GM19328 (cell line): Measurements from ENCODE around the gene FOXA1.

Source experiments
- ATAC-seq: cut with Tn5 transposase; IDR thresholded peaks from one replicate; pipeline ENCODE4 v1.9.1; 2021; ENCODE audit warnings: mild to moderate bottlenecking, moderate library complexity; ENCODE audit not compliant: unreplicated experiment

FOXA1 gene

GRCh38 chr14:37602605-37603453 lies 7.8 kb upstream of the FOXA1 start:
- no peak for ATAC-seq

GRCh38 chr14:37601865-37602264 lies 6.8 kb upstream of the FOXA1 start:
- ATAC-seq: no peak

- ATAC-seq: no peak
These were observed 6.1 kb upstream of the FOXA1 start for GRCh38 chr14:37600880-37601741.

GRCh38 chr14:37599507-37600368 lies 4.7 kb upstream of the FOXA1 start:
- ATAC-seq: no peak

- ATAC-seq: no peak
These were observed 3.9 kb upstream of the FOXA1 start for GRCh38 chr14:37598747-37599506.

GRCh38 chr14:37597914-37598746 lies 3.1 kb upstream of the FOXA1 start:
- ATAC-seq: no peak

- ATAC-seq: no peak
These were observed 2.5 kb upstream of the FOXA1 start for GRCh38 chr14:37597538-37597913.

GRCh38 chr14:37596790-37597472 lies 1.9 kb upstream of the FOXA1 start:
- ATAC-seq: no peak

GRCh38 chr14:37595809-37596621 lies 966 bp upstream of the FOXA1 start:
- ATAC-seq: no peak

- no peak for ATAC-seq
These were observed 645 bp downstream of the FOXA1 start for GRCh38 chr14:37594238-37594970.

- no peak for ATAC-seq
These were observed 1.4 kb downstream of the FOXA1 start for GRCh38 chr14:37593511-37594237.

- ATAC-seq: no peak
These were observed 2.3 kb downstream of the FOXA1 start for GRCh38 chr14:37592482-37593408.

- ATAC-seq: no peak
These were observed 3.0 kb downstream of the FOXA1 start for GRCh38 chr14:37591941-37592481.

- ATAC-seq: no peak
These were observed 3.6 kb downstream of the FOXA1 start for GRCh38 chr14:37591311-37591940.
